ENCODE data around the gene OSBPL3.

Gene OSBPL3

DNA sequence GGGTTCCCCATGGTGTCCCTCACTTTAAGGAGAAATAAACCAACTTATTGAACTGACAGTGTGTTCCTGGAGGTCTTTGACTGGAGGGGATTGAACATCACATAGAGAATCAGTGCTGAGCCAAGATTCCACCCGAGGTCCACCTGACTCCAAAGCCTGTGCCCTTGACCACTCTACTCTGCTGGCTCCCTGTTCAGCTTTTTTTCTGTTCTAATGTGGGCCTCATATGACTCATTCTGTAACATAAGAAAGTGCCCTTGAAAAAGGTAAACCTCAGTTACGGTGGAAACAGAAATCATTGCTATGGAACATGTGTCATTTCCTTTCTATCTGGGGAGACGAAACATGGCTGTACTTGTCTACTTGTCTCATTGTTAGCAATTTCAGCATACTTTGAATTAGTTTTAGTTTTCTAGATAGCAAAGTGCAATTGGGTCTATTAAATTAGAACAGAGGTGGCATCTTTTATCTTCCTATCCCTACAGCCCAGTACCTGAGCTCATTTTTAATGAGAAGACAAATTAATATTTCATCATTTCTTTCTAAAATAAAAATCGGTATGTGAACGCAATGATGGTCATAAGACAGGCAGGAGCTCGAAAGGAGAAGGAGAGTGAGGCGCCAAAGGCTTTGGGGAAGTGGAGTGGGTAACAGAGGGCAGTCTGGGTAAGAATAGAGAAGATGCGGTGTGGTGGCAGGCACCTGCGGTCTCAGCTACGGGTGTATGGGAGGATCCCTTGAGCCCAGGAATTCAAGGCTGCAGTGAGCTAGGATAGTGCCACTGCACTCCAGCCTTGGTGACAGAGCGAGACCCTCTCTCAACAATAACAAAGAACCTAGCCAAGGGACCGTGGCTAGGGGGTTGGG is 224.2 kb downstream of the OSBPL3 start:
- Histone ChIP-seq H3K36me3 (ENCODE audit: control insufficient read depth, insufficient read depth, low read length) (no peaks in the 10 kb centered on the region), H3K4me1 (ENCODE audit: control insufficient read depth, insufficient read depth, low read length) (peaks cover 3% of the 10 kb centered on the region), H3K27me3 (ENCODE audit: control insufficient read depth, insufficient read depth, low read length) (peaks cover 52% of the 10 kb centered on the region), H3K4me3 (ENCODE audit: low read depth, low read length) (peak overlapping the region; percentile 74), H3K9ac (ENCODE audit: low read depth, low read length) (no peak overlapping the region), H3K9me3 (ENCODE audit: control insufficient read depth, insufficient read depth, low read length) (no peaks in the 10 kb centered on the region)

DNA sequence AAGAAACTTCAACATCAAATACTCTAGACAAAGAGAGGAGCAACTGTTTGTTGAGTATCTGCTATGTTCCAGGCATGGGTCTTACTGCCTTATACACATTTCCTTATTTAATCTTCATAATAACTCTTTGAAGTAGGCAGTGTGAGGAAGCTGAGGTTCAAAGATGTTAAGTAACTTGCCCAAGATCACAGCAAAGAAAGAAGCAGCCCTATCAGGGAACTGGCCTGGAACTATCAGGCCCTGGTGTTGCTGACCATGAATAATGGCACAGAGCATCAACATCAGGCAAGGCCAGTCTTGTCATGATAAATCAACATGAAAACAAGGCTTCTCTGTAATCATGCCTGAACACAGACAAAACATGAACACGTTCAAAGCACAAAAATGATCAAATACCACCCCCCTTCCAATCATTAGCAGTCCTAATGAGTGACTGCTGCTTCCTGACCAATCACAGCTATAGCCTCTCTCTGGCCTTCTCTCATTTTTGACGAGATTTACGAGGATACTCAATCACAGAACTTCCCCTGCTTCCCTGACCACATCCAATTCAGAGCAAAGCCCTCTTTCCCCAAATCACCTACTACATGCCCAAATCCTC is 225.0 kb downstream of the OSBPL3 start:
- H3K9me3 ChIP-seq (ENCODE audit: control insufficient read depth, insufficient read depth, low read length), result no peaks in the 10 kb centered on the region
- no peak overlapping the region for H3K9ac ChIP-seq (ENCODE audit: low read depth, low read length)
- no peaks in the 10 kb centered on the region for H3K36me3 ChIP-seq (ENCODE audit: control insufficient read depth, insufficient read depth, low read length)
- H3K4me1 ChIP-seq (ENCODE audit: control insufficient read depth, insufficient read depth, low read length), result peaks cover 3% of the 10 kb centered on the region
- H3K27me3 ChIP-seq (ENCODE audit: control insufficient read depth, insufficient read depth, low read length), result peaks cover 51% of the 10 kb centered on the region
- no peak overlapping the region for H3K4me3 ChIP-seq (ENCODE audit: low read depth, low read length)

DNA sequence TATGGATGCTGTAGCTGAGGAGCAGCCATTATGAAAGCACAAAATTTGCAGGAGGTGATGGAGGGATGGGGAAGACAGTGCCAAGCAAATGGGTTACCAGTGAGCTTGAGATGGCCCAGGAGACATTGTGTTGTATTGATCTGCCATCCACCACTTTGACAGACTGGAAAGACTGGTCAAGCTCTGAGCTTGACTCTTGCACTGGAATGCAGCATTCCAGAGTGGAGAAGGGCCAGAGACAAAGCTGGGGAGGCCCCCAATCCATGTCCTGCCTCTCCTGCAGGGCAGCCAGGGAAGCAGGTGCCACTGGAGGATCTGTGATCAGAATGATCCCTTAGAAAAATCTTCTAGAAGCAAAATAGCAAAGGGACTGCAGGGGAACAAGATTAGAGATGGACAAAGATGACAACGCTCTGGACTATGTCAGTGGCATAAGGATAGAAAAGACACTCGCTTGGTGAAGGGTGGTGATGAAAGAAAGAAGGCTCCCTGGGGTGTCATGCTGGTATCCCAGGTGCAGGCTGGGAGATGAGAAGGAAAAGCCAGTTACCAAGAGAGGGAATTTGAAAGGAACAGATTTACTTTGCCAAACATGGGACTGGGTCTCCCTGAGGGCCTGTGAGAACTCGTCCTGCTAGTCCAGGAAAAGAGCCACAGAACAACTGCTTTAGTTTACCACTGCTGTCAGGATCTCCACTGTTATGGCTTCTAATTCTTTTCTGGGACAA is 227.7 kb downstream of the OSBPL3 start:
- no peak overlapping the region for H3K4me3 ChIP-seq (ENCODE audit: low read depth, low read length)
- peaks cover 3% of the 10 kb centered on the region for H3K4me1 ChIP-seq (ENCODE audit: control insufficient read depth, insufficient read depth, low read length)
- no peak overlapping the region for H3K9ac ChIP-seq (ENCODE audit: low read depth, low read length)
- no peaks in the 10 kb centered on the region for H3K9me3 ChIP-seq (ENCODE audit: control insufficient read depth, insufficient read depth, low read length)
- no peaks in the 10 kb centered on the region for H3K36me3 ChIP-seq (ENCODE audit: control insufficient read depth, insufficient read depth, low read length)
- peaks cover 26% of the 10 kb centered on the region for H3K27me3 ChIP-seq (ENCODE audit: control insufficient read depth, insufficient read depth, low read length)

DNA sequence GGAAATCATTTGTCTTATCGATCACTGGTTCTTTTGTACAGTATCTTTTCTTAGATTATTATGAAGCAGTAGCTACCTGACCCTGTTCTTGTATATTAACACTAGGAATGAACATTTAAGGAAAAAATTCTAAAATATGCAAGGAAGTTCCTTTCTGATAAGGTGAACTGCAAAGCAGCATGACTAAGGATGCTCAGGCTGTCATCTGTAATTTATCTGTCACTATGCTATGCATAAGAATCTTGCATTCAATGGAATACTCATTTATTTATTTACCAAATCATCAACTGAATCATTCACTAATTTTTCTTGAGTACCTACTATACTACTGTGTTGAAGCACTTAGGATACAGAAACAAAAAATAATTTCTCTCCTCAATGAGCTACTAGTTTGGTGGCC is 228.5 kb downstream of the OSBPL3 start:
- Histone ChIP-seq H3K27me3 (ENCODE audit: control insufficient read depth, insufficient read depth, low read length) (peaks cover 23% of the 10 kb centered on the region), H3K4me1 (ENCODE audit: control insufficient read depth, insufficient read depth, low read length) (peaks cover 3% of the 10 kb centered on the region), H3K9ac (ENCODE audit: low read depth, low read length) (no peak overlapping the region), H3K9me3 (ENCODE audit: control insufficient read depth, insufficient read depth, low read length) (no peaks in the 10 kb centered on the region), H3K4me3 (ENCODE audit: low read depth, low read length) (no peak overlapping the region), H3K36me3 (ENCODE audit: control insufficient read depth, insufficient read depth, low read length) (no peaks in the 10 kb centered on the region)

DNA sequence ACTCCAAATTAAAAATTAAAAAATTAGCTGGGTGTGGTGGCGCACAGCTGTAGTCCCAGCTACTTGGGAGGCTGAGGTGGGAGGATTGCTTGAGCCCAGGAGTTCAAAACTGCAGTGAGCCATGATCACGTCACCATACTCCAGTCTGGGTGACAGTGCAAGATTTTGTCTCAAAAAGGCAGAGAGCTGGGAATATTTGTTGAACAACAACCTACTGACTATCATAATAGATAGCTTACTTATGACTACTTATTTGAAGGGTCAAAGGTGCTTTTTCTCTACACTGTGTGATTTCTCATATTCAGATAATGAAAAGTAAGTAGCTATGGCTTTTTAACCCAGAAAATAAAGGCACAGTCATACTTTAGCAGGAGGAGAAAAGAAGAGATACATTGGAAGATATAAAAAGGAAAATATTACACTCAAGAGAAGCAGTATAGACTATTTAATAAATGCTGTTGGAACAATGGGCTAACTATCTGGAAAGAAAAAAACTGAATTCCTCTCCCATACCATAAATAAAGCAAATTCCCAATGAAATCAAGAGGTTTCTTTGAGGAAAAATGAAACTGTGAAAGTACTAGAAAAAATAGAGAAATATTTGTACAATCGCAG is 229.4 kb downstream of the OSBPL3 start:
- Histone ChIP-seq H3K9me3 (ENCODE audit: control insufficient read depth, insufficient read depth, low read length) (no peaks in the 10 kb centered on the region), H3K36me3 (ENCODE audit: control insufficient read depth, insufficient read depth, low read length) (no peaks in the 10 kb centered on the region), H3K27me3 (ENCODE audit: control insufficient read depth, insufficient read depth, low read length) (peaks cover 14% of the 10 kb centered on the region), H3K4me3 (ENCODE audit: low read depth, low read length) (no peak overlapping the region), H3K9ac (ENCODE audit: low read depth, low read length) (no peak overlapping the region), H3K4me1 (ENCODE audit: control insufficient read depth, insufficient read depth, low read length) (no peaks in the 10 kb centered on the region)

DNA sequence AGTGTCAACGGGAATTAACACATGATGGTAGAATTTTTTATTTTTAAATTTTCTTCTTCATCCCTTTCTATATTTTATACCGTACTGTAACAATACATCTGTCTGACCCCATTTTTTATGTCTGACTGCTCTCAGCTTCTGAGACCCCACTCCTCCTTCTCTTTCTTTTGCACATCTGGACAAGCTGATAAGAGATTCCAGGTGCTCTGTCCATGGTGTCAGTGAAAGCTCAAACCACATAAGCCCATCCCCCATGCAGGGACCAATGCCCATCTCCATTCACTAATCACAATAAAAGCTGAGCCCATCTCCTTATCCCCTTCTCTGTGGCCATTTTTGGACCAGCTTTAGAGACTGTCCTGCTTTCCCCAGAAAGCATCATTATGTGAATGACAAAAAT is 231.5 kb downstream of the OSBPL3 start:
- no peaks in the 10 kb centered on the region for H3K4me1 ChIP-seq (ENCODE audit: control insufficient read depth, insufficient read depth, low read length)
- H3K27me3 ChIP-seq (ENCODE audit: control insufficient read depth, insufficient read depth, low read length), result no peaks in the 10 kb centered on the region
- no peaks in the 10 kb centered on the region for H3K9me3 ChIP-seq (ENCODE audit: control insufficient read depth, insufficient read depth, low read length)
- no peak overlapping the region for H3K9ac ChIP-seq (ENCODE audit: low read depth, low read length)
- no peaks in the 10 kb centered on the region for H3K36me3 ChIP-seq (ENCODE audit: control insufficient read depth, insufficient read depth, low read length)
- no peak overlapping the region for H3K4me3 ChIP-seq (ENCODE audit: low read depth, low read length)
